ENCODE measurements around the gene CABLES2. TPM values are rescaled to one million over a fixed set of nuclear protein-coding genes. Genes with fewer than 3 reads are reported as not detected.
A peak's percentile ranks its signal among the peaks of the same experiment; 100 is the strongest.

The CABLES2 gene
- total and polyA plus RNA-seq, 9 of the 15 experiments (the other 6 are each of a cell fraction or from before 2014, with no cell fraction given), result 0.46 to 4.2 (median 1.6) TPM

- no peaks in the 10 kb centered on the region for H3K9me1 ChIP-seq (ENCODE audit: control insufficient read depth, insufficient read depth, low read length)
- H3K4me3 ChIP-seq, result no peak overlapping the region
- WGBS (ENCODE audit: insufficient coverage, low coverage, missing lambda C conversion rate), result 70% methylated on average over 11 of the region's 16 CpGs
- peaks cover 28% of the 10 kb centered on the region for H3K36me3 ChIP-seq (ENCODE audit: control insufficient read depth, insufficient read depth, low read length)
- no peak overlapping the region for H2AFZ ChIP-seq (ENCODE audit: low read depth, low read length)
- ATAC-seq (0 out of 3 replicates have a peak, but pooled peaks have one; percentile 4), DNase-seq (ENCODE audit: extremely low read depth in 1 of 4, low spot score in 3 of 4) (peak in 1 of 4 experiments; percentile 55), FAIRE-seq (peak; percentile 35)
- CTCF ChIA-PET (ENCODE audit: low intra/inter-chr PET ratio), result no interaction called here
- H3K79me2 ChIP-seq (ENCODE audit: control insufficient read depth, insufficient read depth, low read length), result peaks cover 24% of the 10 kb centered on the region
- peak overlapping the region in 1 of 2 experiments; percentile 69; a peak in 1 of 4 replicates for H3K9ac ChIP-seq (ENCODE audit: insufficient read depth in 1 of 2, low read depth in 2 of 2, low read length in 2 of 2)
- H3K4me1 ChIP-seq (replicated peaks in 1 of 2; ENCODE audit: control insufficient read depth in 2 of 2, insufficient read depth in 2 of 2, low read length in 2 of 2), result peaks cover 2 to 45% of the 10 kb centered on the region in 2 experiments; a peak in 3 of 5 replicates
- TF ChIP-seq PRDM10 (IDR thresholded peaks at IDR 0.05; ENCODE audit: partially characterized antibody), result peak; percentile 74
- no peak for TF ChIP-seq ZKSCAN1 (IDR thresholded peaks at IDR 0.05; ENCODE audit: low read depth, low read length)
- TF ChIP-seq MYNN (IDR thresholded peaks at IDR 0.05), result 0 out of 2 replicates have a peak, but pooled peaks have one; percentile 26
- no peak for TF ChIP-seq MYNN (CRISPR knock-in tag; IDR thresholded peaks at IDR 0.05)
- TF ChIP-seq ATF3 (IDR thresholded peaks at IDR 0.05), result peak; percentile 41; the same call in 1 of the 2 replicates
- no peak for TF ChIP-seq ATF3 (CRISPR knock-in tag; conservative IDR thresholded peaks at IDR 0.05)
- TF ChIP-seq PKNOX1 (IDR thresholded peaks at IDR 0.05), result peak; percentile 25; the same call in 1 of the 2 replicates
- POLR2A ChIA-PET, result interaction anchor here (1.3 kb wide), 1 partner anchor 13 kb away, joined by 8 read pairs; no protein-coding TSS in a partner anchor
- H3K4me2 ChIP-seq (ENCODE audit: insufficient read depth, low read length), result no peak overlapping the region
- no peaks in the 10 kb centered on the region for H3K27me3 ChIP-seq (ENCODE audit: control insufficient read depth in 2 of 2, insufficient read depth in 2 of 2, low read length in 2 of 2)
- peaks cover 2% of the 10 kb centered on the region; the same call in 1 of the 2 replicates for H3K9me3 ChIP-seq (replicated peaks; ENCODE audit: control insufficient read depth, insufficient read depth, low read depth, low read length)
- H3K27ac ChIP-seq (ENCODE audit: extremely low read depth, low read depth, low read length), result peak overlapping the region; percentile 55
- in situ Hi-C loops (cut with MboI), result no loop called here
- intact Hi-C loops (cut with micrococcal nuclease), result loop anchor here (10.0 kb wide), 1 partner anchor 236 kb away; the partner anchor contains the start of genes PSMA7 and SS18L1
- BruUV-seq (replicated peaks), result no TSS peak
- 0 out of 2 replicates have a peak, but pooled peaks cover 3% of the 10 kb centered on the region for H4K20me1 ChIP-seq (replicated peaks; ENCODE audit: control insufficient read depth, insufficient read depth, low read length)
These were observed 25.8 kb downstream of the CABLES2 start for GRCh38 chr20:62381202-62381797.

Measured in K562 (cell line).